ENCODE data around the gene SLC7A10. TPM values are rescaled to one million over a fixed set of nuclear protein-coding genes. Genes with fewer than 3 reads are reported as not detected.

The SLC7A10 gene
- polyA plus RNA-seq, 1 donor from 2014 or later, result not detected

- Histone ChIP-seq H3K4me2 (ENCODE audit: low read length) (peak overlapping the region; percentile 84), H3K9me2 (ENCODE audit: insufficient read depth, low read length) (no peaks in the 10 kb centered on the region), H3K79me2 (replicated peaks; ENCODE audit: insufficient read depth, low read length) (peaks cover 17% of the 10 kb centered on the region), H3K36me3 (ENCODE audit: insufficient read depth, low read length) (no peaks in the 10 kb centered on the region), H3K4me3 (ENCODE audit: low read length) (peak overlapping the region; percentile 85), H2AFZ (ENCODE audit: low read depth, low read length) (no peak overlapping the region), H3K9ac (ENCODE audit: low read length) (peak overlapping the region; percentile 87), H4K20me1 (ENCODE audit: insufficient read depth) (no peaks in the 10 kb centered on the region), H3K27me3 (ENCODE audit: insufficient read depth, low read depth, low read length) (no peaks in the 10 kb centered on the region), H3K27ac (ENCODE audit: low read length) (peak overlapping the region; percentile 56), H3F3A (ENCODE audit: insufficient read depth, low read length, poor library complexity, severe bottlenecking) (no peaks in the 10 kb centered on the region), H3K9me3 (ENCODE audit: low read length) (no peaks in the 10 kb centered on the region)
- TF ChIP-seq EZH2 (IDR thresholded peaks at IDR 0.05; ENCODE audit: borderline replicate concordance, insufficient read depth, low read length, poor library complexity, severe bottlenecking) (no peak), REST (IDR thresholded peaks at IDR 0.05; ENCODE audit: borderline replicate concordance) (no peak), EP300 (conservative IDR thresholded peaks at IDR 0.05; ENCODE audit: poor library complexity, severe bottlenecking) (no peak), MXI1 (conservative IDR thresholded peaks at IDR 0.05; ENCODE audit: poor library complexity, severe bottlenecking) (no peak), RAD21 (conservative IDR thresholded peaks at IDR 0.05) (no peak), TAF1 (IDR thresholded peaks at IDR 0.05; ENCODE audit: low read depth) (no peak)
Measured at GRCh38 chr19:33195645-33196347, 29.9 kb downstream of the SLC7A10 start.

GRCh38 chr19:33194886-33195644 lies 30.6 kb downstream of the SLC7A10 start:
- H3K4me2 ChIP-seq (ENCODE audit: low read length), result peak overlapping the region; percentile 84
- H3K4me3 ChIP-seq (ENCODE audit: low read length), result peak overlapping the region; percentile 85
- TF ChIP-seq EZH2 (IDR thresholded peaks at IDR 0.05; ENCODE audit: borderline replicate concordance, insufficient read depth, low read length, poor library complexity, severe bottlenecking), result no peak
- no peak for TF ChIP-seq REST (IDR thresholded peaks at IDR 0.05; ENCODE audit: borderline replicate concordance)
- peak; percentile 12 for TF ChIP-seq POLR2AphosphoS5 (IDR thresholded peaks at IDR 0.05)
- no peaks in the 10 kb centered on the region for H4K20me1 ChIP-seq (ENCODE audit: insufficient read depth)
- no peaks in the 10 kb centered on the region for H3K9me2 ChIP-seq (ENCODE audit: insufficient read depth, low read length)
- no peaks in the 10 kb centered on the region for H3K36me3 ChIP-seq (ENCODE audit: insufficient read depth, low read length)
- no peaks in the 10 kb centered on the region for H3K27me3 ChIP-seq (ENCODE audit: insufficient read depth, low read depth, low read length)
- H3K9me3 ChIP-seq (ENCODE audit: low read length), result no peaks in the 10 kb centered on the region
- H2AFZ ChIP-seq (ENCODE audit: low read depth, low read length), result peak overlapping the region; percentile 27
- H3K27ac ChIP-seq (ENCODE audit: low read length), result peak overlapping the region; percentile 56
- no peaks in the 10 kb centered on the region for H3F3A ChIP-seq (ENCODE audit: insufficient read depth, low read length, poor library complexity, severe bottlenecking)
- peak overlapping the region; percentile 87 for H3K9ac ChIP-seq (ENCODE audit: low read length)
- peaks cover 17% of the 10 kb centered on the region for H3K79me2 ChIP-seq (replicated peaks; ENCODE audit: insufficient read depth, low read length)

Measured in neural cell (in vitro differentiated cells).